ENCODE data around the gene NADK2. TPM values are rescaled to one million over a fixed set of nuclear protein-coding genes. Genes with fewer than 3 reads are reported as not detected.

Gene NADK2
- total RNA-seq, 2 donors from 2014 or later = 28.6 to 31.3 TPM

DNA sequence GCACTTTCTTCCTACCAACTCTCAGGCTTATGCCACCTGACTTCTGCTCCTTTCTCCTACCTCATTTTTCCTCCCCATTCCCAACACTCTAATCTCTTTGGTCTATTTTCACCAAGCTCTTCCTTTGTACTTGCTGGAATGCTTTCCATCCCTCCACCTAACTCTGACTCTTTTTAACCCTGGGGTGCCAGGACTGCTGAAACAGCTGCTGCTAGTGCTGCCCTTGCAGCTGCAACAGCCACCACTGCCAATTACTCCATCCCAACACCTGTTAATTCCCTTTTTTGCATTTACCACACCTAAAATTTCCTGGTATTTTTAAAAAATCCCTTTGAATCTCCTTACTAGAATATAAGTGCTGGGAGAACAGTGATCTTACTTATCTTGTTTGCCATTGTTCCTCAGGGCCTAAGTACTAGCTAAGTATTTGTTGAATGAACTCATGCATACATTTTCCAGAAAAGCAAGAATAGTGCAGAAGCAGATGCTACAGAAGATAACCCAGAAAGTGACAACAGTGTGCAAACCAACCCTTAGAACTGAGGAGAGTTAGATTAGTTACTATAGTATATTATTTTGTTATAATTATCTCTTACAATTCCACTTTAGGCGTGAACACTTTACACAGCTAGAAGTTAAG, 11.5 kb downstream of the NADK2 start:
- H3K36me3 ChIP-seq = no peaks in the 10 kb centered on the region
- no peaks in the 10 kb centered on the region for H3K9me3 ChIP-seq
- no peak overlapping the region for H3K4me3 ChIP-seq
- TF ChIP-seq, protein P1, sequence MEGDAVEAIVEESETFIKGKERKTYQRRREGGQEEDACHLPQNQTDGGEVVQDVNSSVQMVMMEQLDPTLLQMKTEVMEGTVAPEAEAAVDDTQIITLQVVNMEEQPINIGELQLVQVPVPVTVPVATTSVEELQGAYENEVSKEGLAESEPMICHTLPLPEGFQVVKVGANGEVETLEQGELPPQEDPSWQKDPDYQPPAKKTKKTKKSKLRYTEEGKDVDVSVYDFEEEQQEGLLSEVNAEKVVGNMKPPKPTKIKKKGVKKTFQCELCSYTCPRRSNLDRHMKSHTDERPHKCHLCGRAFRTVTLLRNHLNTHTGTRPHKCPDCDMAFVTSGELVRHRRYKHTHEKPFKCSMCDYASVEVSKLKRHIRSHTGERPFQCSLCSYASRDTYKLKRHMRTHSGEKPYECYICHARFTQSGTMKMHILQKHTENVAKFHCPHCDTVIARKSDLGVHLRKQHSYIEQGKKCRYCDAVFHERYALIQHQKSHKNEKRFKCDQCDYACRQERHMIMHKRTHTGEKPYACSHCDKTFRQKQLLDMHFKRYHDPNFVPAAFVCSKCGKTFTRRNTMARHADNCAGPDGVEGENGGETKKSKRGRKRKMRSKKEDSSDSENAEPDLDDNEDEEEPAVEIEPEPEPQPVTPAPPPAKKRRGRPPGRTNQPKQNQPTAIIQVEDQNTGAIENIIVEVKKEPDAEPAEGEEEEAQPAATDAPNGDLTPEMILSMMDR (IDR thresholded peaks at IDR 0.05) = no peak
- no peaks in the 10 kb centered on the region for H3K4me1 ChIP-seq
- intact Hi-C loops (cut with DNase I) = no loop called here
- H3K27me3 ChIP-seq = no peaks in the 10 kb centered on the region
- no peak overlapping the region for H3K27ac ChIP-seq
- H3K9ac ChIP-seq (ENCODE audit: low read depth in 2 of 2, low read length in 2 of 2) = no peak overlapping the region
- DNase-seq = no peak

DNA sequence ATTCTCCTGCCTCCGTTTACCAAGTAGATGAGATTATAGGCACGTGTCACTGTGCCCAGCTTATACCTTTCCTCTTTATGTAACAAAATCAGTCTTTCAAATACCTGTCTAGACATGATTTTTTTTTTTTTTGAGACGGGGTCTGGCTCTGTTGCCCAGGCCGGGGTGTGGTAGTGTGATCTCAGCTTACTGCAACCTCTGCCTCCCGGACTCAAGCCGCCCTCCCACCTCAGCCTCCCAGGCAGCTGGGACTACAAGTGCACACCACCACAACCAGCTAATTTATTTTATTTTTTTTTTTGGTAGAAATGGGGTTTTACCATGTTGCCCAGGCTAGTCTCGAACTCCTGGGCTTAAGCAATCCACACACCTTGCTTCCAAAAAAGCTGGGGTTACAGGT, 13.2 kb downstream of the NADK2 start:
- Histone ChIP-seq H3K36me3 (no peaks in the 10 kb centered on the region), H3K9me3 (no peaks in the 10 kb centered on the region), H3K9ac (ENCODE audit: low read depth in 2 of 2, low read length in 2 of 2) (no peak overlapping the region), H3K27me3 (no peaks in the 10 kb centered on the region), H3K4me3 (no peak overlapping the region), H3K27ac (no peak overlapping the region), H3K4me1 (no peaks in the 10 kb centered on the region)
- TF ChIP-seq, protein P1 (IDR thresholded peaks at IDR 0.05) = no peak
- no peak for DNase-seq
- intact Hi-C loops (cut with DNase I) = no loop called here

DNA sequence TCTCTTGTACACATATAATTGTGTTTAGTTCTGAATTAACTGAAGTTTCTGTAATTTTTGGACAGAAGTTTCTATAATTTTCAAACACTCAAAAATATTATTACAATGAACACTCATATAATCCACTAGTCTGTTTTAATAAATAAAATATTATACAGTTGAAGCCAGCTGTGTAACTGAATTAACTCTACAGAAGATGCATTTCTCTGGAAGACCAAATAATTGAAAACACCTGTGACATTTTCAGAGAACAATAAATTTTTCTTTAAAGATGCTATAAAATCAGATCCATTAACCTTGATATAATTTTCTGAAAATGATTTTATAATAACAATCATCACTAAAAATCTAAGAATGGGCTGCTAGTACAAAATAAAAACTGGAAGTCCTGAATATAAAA, 14.7 kb downstream of the NADK2 start:
- intact Hi-C loops (cut with DNase I) = no loop called here
- Histone ChIP-seq H3K9me3 (no peaks in the 10 kb centered on the region), H3K9ac (ENCODE audit: low read depth in 2 of 2, low read length in 2 of 2) (no peak overlapping the region), H3K4me1 (no peaks in the 10 kb centered on the region), H3K36me3 (no peaks in the 10 kb centered on the region), H3K4me3 (no peak overlapping the region), H3K27ac (no peak overlapping the region), H3K27me3 (no peaks in the 10 kb centered on the region)
- TF ChIP-seq, protein P1 (IDR thresholded peaks at IDR 0.05) = no peak
- DNase-seq = no peak

DNA sequence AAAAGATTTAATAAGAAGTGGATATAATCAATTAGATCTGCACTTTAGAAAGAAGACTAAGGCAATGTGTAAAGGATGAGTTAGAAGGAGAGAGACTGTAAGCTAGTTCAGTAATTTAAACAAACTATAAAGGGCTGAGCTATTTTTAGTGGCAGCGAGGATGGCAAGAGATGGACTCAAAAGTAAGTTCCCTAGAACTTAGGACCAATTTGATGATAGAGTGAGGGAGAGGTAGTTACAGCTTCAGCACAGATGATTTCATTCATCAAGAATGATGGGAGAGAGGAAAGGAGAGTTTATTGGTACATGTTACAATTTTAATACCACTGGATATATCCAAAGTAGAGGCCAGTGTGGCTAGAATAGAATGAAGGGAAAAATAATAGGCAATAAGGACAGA, 19.1 kb downstream of the NADK2 start:
- H3K9me3 ChIP-seq = no peaks in the 10 kb centered on the region
- no peak overlapping the region for H3K4me3 ChIP-seq
- H3K36me3 ChIP-seq = no peaks in the 10 kb centered on the region
- no peak overlapping the region for H3K9ac ChIP-seq (ENCODE audit: low read depth in 2 of 2, low read length in 2 of 2)
- no peak overlapping the region for H3K27ac ChIP-seq
- intact Hi-C loops (cut with DNase I) = no loop called here
- DNase-seq = no peak
- H3K27me3 ChIP-seq = no peaks in the 10 kb centered on the region
- TF ChIP-seq, protein P1 (IDR thresholded peaks at IDR 0.05) = no peak
- no peaks in the 10 kb centered on the region for H3K4me1 ChIP-seq

DNA sequence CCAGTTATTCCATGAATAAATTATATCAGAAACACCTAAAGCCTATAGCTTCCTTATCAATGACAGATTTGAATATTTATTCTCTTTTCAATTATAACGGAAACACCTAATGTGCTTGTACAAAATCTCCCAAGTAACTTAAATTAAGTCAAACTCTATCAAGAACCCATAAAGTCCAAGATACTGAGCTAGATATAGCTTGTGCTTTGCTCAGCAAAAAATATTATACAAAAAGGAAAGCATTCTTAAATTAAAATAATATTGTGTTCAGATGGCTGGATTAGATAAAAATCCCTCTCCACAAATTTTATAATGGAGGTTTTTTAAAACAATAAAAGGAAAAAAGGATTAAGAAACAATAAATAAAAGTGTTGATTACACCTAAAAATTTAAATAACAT, 23.7 kb downstream of the NADK2 start:
- no peak for DNase-seq
- Histone ChIP-seq H3K9ac (ENCODE audit: low read depth in 2 of 2, low read length in 2 of 2) (no peak overlapping the region), H3K27ac (no peak overlapping the region), H3K36me3 (no peaks in the 10 kb centered on the region), H3K4me1 (no peaks in the 10 kb centered on the region), H3K4me3 (no peak overlapping the region), H3K27me3 (no peaks in the 10 kb centered on the region), H3K9me3 (no peaks in the 10 kb centered on the region)
- intact Hi-C loops (cut with DNase I) = no loop called here
- TF ChIP-seq, protein P1 (IDR thresholded peaks at IDR 0.05) = no peak
